Lower leg skin (tissue), 4 donors: ENCODE data around the gene PEX16. TPM values are rescaled to one million over a fixed set of nuclear protein-coding genes. Genes with fewer than 3 reads are reported as not detected.
"Not testable (repeated sequence)": the region's sequence is repeated elsewhere in the genome, so short reads cannot be mapped to it uniquely, and the experiment has no call there.

Experiments
- DNase-seq, 2 donors: peaks; one replicate each; pipeline ENCODE4 v3.0.0-alpha.2; 2019; ENCODE audit warnings: low spot score in 2 of 2
- H3K4me3 ChIP-seq: fragments of 200-600 bp; sonication (generic); 2 replicates; pipeline ENCODE4 v1.5.1; 2017; ENCODE audit warnings: mild to moderate bottlenecking, low read depth; ENCODE audit not compliant: poor library complexity, severe bottlenecking
- CTCF ChIP-seq, 3 donors: fragments of 450-650 bp; IDR thresholded peaks; one replicate each; pipeline ENCODE4 v1.5.1; 2016; ENCODE audit warnings: antibody characterized with exemption in 3 of 3, mild to moderate bottlenecking in 3 of 3, moderate library complexity in 2 of 3
- POLR2A ChIP-seq, 2 donors: fragments of 450-650 bp; IDR thresholded peaks; one replicate each; pipeline ENCODE4 v1.6.1; 2016 to 2017; ENCODE audit warnings: antibody characterized with exemption in 2 of 2, mild to moderate bottlenecking in 1 of 2, moderate library complexity in 1 of 2
- WGBS, 2 donors: methylation state at CpG; one replicate each; pipeline ENCODE4 v1.1.5; 2018; 5-methylcytosine and 5-hydroxymethylcytosine counted together
- intact Hi-C: fragments of 100-400 bp; cut with DNase I; formaldehyde crosslinking; loops from one replicate; pipeline ENCODE4 v1.15.0; 2023; ENCODE audit warnings: low total_unique reads
- total RNA-seq, 4 donors: library from RNA; depleted of rRNA; stranded (reverse); fragments of >200 nt; gene quantifications; one replicate each; pipeline ENCODE4 v1.1.0, GENCODE V29; 2016

PEX16 gene
- total RNA-seq, 4 donors from 2014 or later, result 36.7 to 52.8 (median 41.2) TPM

- DNase-seq, result no peak
- no peak overlapping the region for H3K4me3 ChIP-seq
- intact Hi-C loops, result no loop called here
- TF ChIP-seq CTCF (IDR thresholded peaks at IDR 0.05), result no peak
- TF ChIP-seq POLR2A (IDR thresholded peaks at IDR 0.05), result no peak
- WGBS, 2 donors, result 16 to 17% methylated on average over 8 of the region's 8 CpGs
These were observed 16.6 kb downstream of the PEX16 start for GRCh38 chr11:45900916-45901617.

GRCh38 chr11:45900175-45900800 lies 17.4 kb downstream of the PEX16 start:
- intact Hi-C loops, DNase-seq: not testable (repeated sequence)
- 4 to 9% methylated on average over 14 to 20 of the region's 59 CpGs for WGBS, 2 donors
- peak overlapping the region; percentile 10 for H3K4me3 ChIP-seq

- intact Hi-C loops, result no loop called here
- DNase-seq, result peak; percentile 57 to 93
- H3K4me3 ChIP-seq, result peak overlapping the region; percentile 10
- WGBS, 2 donors, result 2% methylated on average over 26 to 30 of the region's 62 CpGs
- TF ChIP-seq CTCF (IDR thresholded peaks at IDR 0.05), result no peak
- TF ChIP-seq POLR2A (IDR thresholded peaks at IDR 0.05), result no peak
These were observed 18.1 kb downstream of the PEX16 start for GRCh38 chr11:45899448-45900174.

GRCh38 chr11:45899086-45899447 lies 18.6 kb downstream of the PEX16 start:
- no peak for DNase-seq
- H3K4me3 ChIP-seq, result no peak overlapping the region
- 21 to 30% methylated on average over 3 of the region's 3 CpGs for WGBS, 2 donors
- TF ChIP-seq POLR2A (IDR thresholded peaks at IDR 0.05) (no peak), CTCF (IDR thresholded peaks at IDR 0.05) (no peak)
- intact Hi-C loops, result no loop called here

GRCh38 chr11:45897556-45897955 lies 20.1 kb downstream of the PEX16 start:
- TF ChIP-seq POLR2A (IDR thresholded peaks at IDR 0.05) (no peak), CTCF (IDR thresholded peaks at IDR 0.05) (no peak)
- intact Hi-C loops, result no loop called here
- 94 to 97% methylated on average over 6 of the region's 6 CpGs for WGBS, 2 donors
- DNase-seq, result no peak
- H3K4me3 ChIP-seq, result no peak overlapping the region

GRCh38 chr11:45896422-45896984 lies 21.2 kb downstream of the PEX16 start:
- no peak overlapping the region for H3K4me3 ChIP-seq
- 37 to 42% methylated on average over 12 to 13 of the region's 19 CpGs for WGBS, 2 donors
- TF ChIP-seq CTCF (IDR thresholded peaks at IDR 0.05), result no peak
- no peak for TF ChIP-seq POLR2A (IDR thresholded peaks at IDR 0.05)
- no peak for DNase-seq
- intact Hi-C loops, result no loop called here
